Measurements from ENCODE around the gene ITIH2.
"Not testable (repeated sequence)": the region's sequence is repeated elsewhere in the genome, so short reads cannot be mapped to it uniquely, and the experiment has no call there.

ITIH2 gene

GRCh38 chr10:7750222-7750621 is 47.1 kb downstream of the ITIH2 start:
- no peak for DNase-seq (ENCODE audit: low spot score)

GRCh38 chr10:7752251-7752650 is 49.1 kb downstream of the ITIH2 start:
- no peak for DNase-seq (ENCODE audit: low spot score)

- DNase-seq (ENCODE audit: low spot score): no peak
Observed at GRCh38 chr10:7755103-7755502, 52.0 kb downstream of the ITIH2 start.

- DNase-seq (ENCODE audit: low spot score): no peak
Observed at GRCh38 chr10:7756360-7756992, 53.4 kb downstream of the ITIH2 start.

GRCh38 chr10:7763929-7764328 is 60.8 kb downstream of the ITIH2 start:
- DNase-seq (ENCODE audit: low spot score): no peak

- DNase-seq (ENCODE audit: low spot score): no peak
Observed at GRCh38 chr10:7766241-7766640, 63.1 kb downstream of the ITIH2 start.

GRCh38 chr10:7767209-7767608 is 64.1 kb downstream of the ITIH2 start:
- DNase-seq (ENCODE audit: low spot score): no peak

- no peak for DNase-seq (ENCODE audit: low spot score)
Observed at GRCh38 chr10:7768417-7768816, 65.3 kb downstream of the ITIH2 start.

GRCh38 chr10:7773845-7774801 is 71.0 kb downstream of the ITIH2 start:
- DNase-seq (ENCODE audit: low spot score): no peak

- no peak for DNase-seq (ENCODE audit: low spot score)
Observed at GRCh38 chr10:7776777-7777176, 73.7 kb downstream of the ITIH2 start.

GRCh38 chr10:7782194-7782593 is 79.1 kb downstream of the ITIH2 start:
- DNase-seq (ENCODE audit: low spot score): not testable (repeated sequence)

GRCh38 chr10:7786430-7786829 is 83.3 kb downstream of the ITIH2 start:
- DNase-seq (ENCODE audit: low spot score): no peak

- no peak for DNase-seq (ENCODE audit: low spot score)
Observed at GRCh38 chr10:7787150-7787856, 84.2 kb downstream of the ITIH2 start.

- peak; percentile 97 for DNase-seq (ENCODE audit: low spot score)
Observed at GRCh38 chr10:7787857-7788638, 84.9 kb downstream of the ITIH2 start, which contains the start of the genes ATP5F1C and KIN. TSS of gene ATP5F1C (plus strand) at chr10:7788177. CDS start at chr10:7788208, 31 bp downstream. TSS of gene KIN (minus strand) at chr10:7787993. CDS start at chr10:7787933, 60 bp downstream.

- DNase-seq (ENCODE audit: low spot score): peak; percentile 3
Observed at GRCh38 chr10:7788639-7789286, 85.6 kb downstream of the ITIH2 start.

GRCh38 chr10:7789390-7789789 is 86.3 kb downstream of the ITIH2 start:
- no peak for DNase-seq (ENCODE audit: low spot score)

GRCh38 chr10:7792541-7792940 is 89.4 kb downstream of the ITIH2 start:
- DNase-seq (ENCODE audit: low spot score): no peak

GRCh38 chr10:7794251-7795026 is 91.3 kb downstream of the ITIH2 start:
- no peak for DNase-seq (ENCODE audit: low spot score)

GRCh38 chr10:7795605-7796004 is 92.5 kb downstream of the ITIH2 start:
- no peak for DNase-seq (ENCODE audit: low spot score)

- DNase-seq (ENCODE audit: low spot score): no peak
Observed at GRCh38 chr10:7797582-7797981, 94.5 kb downstream of the ITIH2 start.

Data from CD4-positive, alpha-beta T cell treated with Interleukin-15 for 4 hours (primary cell).